ENCODE measurements around the gene BMPR2. TPM values are rescaled to one million over a fixed set of nuclear protein-coding genes. Genes with fewer than 3 reads are reported as not detected.

The BMPR2 gene
- total RNA-seq, 1 experiment from 2014 or later: 28.1 TPM

DNA sequence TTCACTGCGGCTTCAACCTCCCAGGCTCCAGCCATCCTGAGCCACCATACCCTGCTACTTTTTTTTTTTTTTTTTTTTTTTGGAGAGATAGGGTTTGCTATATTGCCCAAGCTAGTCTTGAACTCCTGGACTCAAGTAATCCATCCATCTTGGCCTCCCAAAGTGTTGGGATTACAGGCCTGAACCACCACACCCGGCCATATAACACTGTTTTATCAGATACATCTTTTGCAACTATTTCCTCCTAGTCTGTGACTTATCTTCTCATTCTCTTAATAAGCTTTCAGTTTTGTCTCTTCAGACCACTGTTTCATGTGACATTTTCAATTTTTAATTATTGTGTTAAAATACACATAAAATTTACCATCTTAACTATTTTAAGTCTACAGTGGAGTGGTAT is 223.0 kb downstream of the BMPR2 start:
- CTCF ChIA-PET: no interaction called here
- no peak for DNase-seq

GRCh38 chr2:202599911-202600310 is 223.8 kb downstream of the BMPR2 start:
- Histone ChIP-seq H3K4me1 (no peaks in the 10 kb centered on the region), H3K36me3 (ENCODE audit: control insufficient read depth, insufficient read depth, low read length) (no peaks in the 10 kb centered on the region), H3K27me3 (replicated peaks; ENCODE audit: control insufficient read depth, insufficient read depth, low read length) (no peaks in the 10 kb centered on the region), H3K9me3 (no peaks in the 10 kb centered on the region; the same call in 1 of the 2 replicates), H3K4me3 (ENCODE audit: low read depth, low read length) (no peak overlapping the region)
- DNase-seq: no peak
- intact Hi-C loops (cut with micrococcal nuclease; ENCODE audit: unreplicated experiment): no loop called here
- no TSS peak for BruUV-seq (replicated peaks)
- Mint-ChIP-seq H3K4me3 (ENCODE audit: unreplicated experiment) (no peak overlapping the region), H3K9me3 (ENCODE audit: unreplicated experiment) (no peaks in the 10 kb centered on the region), H3K27ac (ENCODE audit: unreplicated experiment) (no peak overlapping the region), H3K36me3 (ENCODE audit: insufficient read depth, unreplicated experiment) (no peaks in the 10 kb centered on the region), H3K27me3 (ENCODE audit: insufficient read depth, unreplicated experiment) (no peaks in the 10 kb centered on the region), H3K4me1 (ENCODE audit: low read depth, unreplicated experiment) (no peaks in the 10 kb centered on the region)
- POLR2A ChIA-PET: no interaction called here
- TF ChIP-seq, protein P1, sequence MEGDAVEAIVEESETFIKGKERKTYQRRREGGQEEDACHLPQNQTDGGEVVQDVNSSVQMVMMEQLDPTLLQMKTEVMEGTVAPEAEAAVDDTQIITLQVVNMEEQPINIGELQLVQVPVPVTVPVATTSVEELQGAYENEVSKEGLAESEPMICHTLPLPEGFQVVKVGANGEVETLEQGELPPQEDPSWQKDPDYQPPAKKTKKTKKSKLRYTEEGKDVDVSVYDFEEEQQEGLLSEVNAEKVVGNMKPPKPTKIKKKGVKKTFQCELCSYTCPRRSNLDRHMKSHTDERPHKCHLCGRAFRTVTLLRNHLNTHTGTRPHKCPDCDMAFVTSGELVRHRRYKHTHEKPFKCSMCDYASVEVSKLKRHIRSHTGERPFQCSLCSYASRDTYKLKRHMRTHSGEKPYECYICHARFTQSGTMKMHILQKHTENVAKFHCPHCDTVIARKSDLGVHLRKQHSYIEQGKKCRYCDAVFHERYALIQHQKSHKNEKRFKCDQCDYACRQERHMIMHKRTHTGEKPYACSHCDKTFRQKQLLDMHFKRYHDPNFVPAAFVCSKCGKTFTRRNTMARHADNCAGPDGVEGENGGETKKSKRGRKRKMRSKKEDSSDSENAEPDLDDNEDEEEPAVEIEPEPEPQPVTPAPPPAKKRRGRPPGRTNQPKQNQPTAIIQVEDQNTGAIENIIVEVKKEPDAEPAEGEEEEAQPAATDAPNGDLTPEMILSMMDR (IDR thresholded peaks at IDR 0.05; ENCODE audit: insufficient read depth in 1 of 2, low read depth in 1 of 2, low read length in 1 of 2, severe bottlenecking in 1 of 2, unreplicated experiment in 1 of 2): no peak
- CTCF ChIA-PET: no interaction called here

More for the DNA sequence above, 223.0 kb downstream of the BMPR2 start:
- TF ChIP-seq, protein P1 (IDR thresholded peaks at IDR 0.05; ENCODE audit: insufficient read depth in 1 of 2, low read depth in 1 of 2, low read length in 1 of 2, severe bottlenecking in 1 of 2, unreplicated experiment in 1 of 2): no peak
- H3K27me3 Mint-ChIP-seq (ENCODE audit: insufficient read depth, unreplicated experiment): no peaks in the 10 kb centered on the region
- Histone ChIP-seq H3K4me3 (ENCODE audit: low read depth, low read length) (no peak overlapping the region), H3K36me3 (ENCODE audit: control insufficient read depth, insufficient read depth, low read length) (no peaks in the 10 kb centered on the region), H3K27me3 (replicated peaks; ENCODE audit: control insufficient read depth, insufficient read depth, low read length) (no peaks in the 10 kb centered on the region), H3K9me3 (no peaks in the 10 kb centered on the region; the same call in 1 of the 2 replicates), H3K4me1 (no peaks in the 10 kb centered on the region)
- intact Hi-C loops (cut with micrococcal nuclease; ENCODE audit: unreplicated experiment): no loop called here
- no peak overlapping the region for H3K4me3 Mint-ChIP-seq (ENCODE audit: unreplicated experiment)
- no peak overlapping the region for H3K27ac Mint-ChIP-seq (ENCODE audit: unreplicated experiment)
- H3K4me1 Mint-ChIP-seq (ENCODE audit: low read depth, unreplicated experiment): no peaks in the 10 kb centered on the region
- no TSS peak for BruUV-seq (replicated peaks)
- no peaks in the 10 kb centered on the region for H3K9me3 Mint-ChIP-seq (ENCODE audit: unreplicated experiment)
- POLR2A ChIA-PET: interaction anchor here (0.6 kb wide), 1 partner anchor 188 kb away, joined by 3 read pairs; no protein-coding TSS in a partner anchor
- H3K36me3 Mint-ChIP-seq (ENCODE audit: insufficient read depth, unreplicated experiment): no peaks in the 10 kb centered on the region

DNA sequence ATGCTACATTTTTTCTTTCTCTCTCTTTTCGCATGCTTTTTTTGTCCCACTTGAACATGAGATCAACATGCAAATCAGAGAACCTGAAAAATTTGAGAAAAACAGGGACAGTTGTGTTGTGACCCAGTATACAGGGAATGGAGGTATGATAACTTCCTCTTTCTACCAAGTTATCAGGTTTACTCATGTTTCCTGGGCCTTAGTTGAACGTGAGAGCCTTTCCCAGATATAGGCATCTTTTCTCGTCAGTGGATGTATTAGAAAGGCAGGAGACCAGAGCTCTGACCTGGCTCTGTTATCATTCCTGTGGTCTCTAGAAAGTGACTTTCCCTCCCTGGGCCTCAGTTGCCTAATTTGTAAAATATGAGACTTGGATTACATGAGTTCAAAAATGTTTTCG is 228.6 kb downstream of the BMPR2 start:
- no peak overlapping the region for H3K27ac Mint-ChIP-seq (ENCODE audit: unreplicated experiment)
- CTCF ChIA-PET: no interaction called here
- BruUV-seq (replicated peaks): no TSS peak

More for the DNA sequence above, 228.6 kb downstream of the BMPR2 start:
- no peaks in the 10 kb centered on the region for H3K4me1 ChIP-seq
- H3K9me3 Mint-ChIP-seq (ENCODE audit: unreplicated experiment): no peaks in the 10 kb centered on the region
- no peaks in the 10 kb centered on the region for H3K36me3 ChIP-seq (ENCODE audit: control insufficient read depth, insufficient read depth, low read length)
- no peak overlapping the region for H3K4me3 ChIP-seq (ENCODE audit: low read depth, low read length)
- intact Hi-C loops (cut with micrococcal nuclease; ENCODE audit: unreplicated experiment): no loop called here
- H3K4me1 Mint-ChIP-seq (ENCODE audit: low read depth, unreplicated experiment): no peaks in the 10 kb centered on the region
- no peaks in the 10 kb centered on the region for H3K27me3 Mint-ChIP-seq (ENCODE audit: insufficient read depth, unreplicated experiment)
- H3K36me3 Mint-ChIP-seq (ENCODE audit: insufficient read depth, unreplicated experiment): no peaks in the 10 kb centered on the region
- TF ChIP-seq, protein P1 (IDR thresholded peaks at IDR 0.05; ENCODE audit: insufficient read depth in 1 of 2, low read depth in 1 of 2, low read length in 1 of 2, severe bottlenecking in 1 of 2, unreplicated experiment in 1 of 2): no peak
- no peak for DNase-seq
- POLR2A ChIA-PET: no interaction called here
- H3K27me3 ChIP-seq (replicated peaks; ENCODE audit: control insufficient read depth, insufficient read depth, low read length): no peaks in the 10 kb centered on the region
- no peaks in the 10 kb centered on the region; the same call in 1 of the 2 replicates for H3K9me3 ChIP-seq
- no peak overlapping the region for H3K4me3 Mint-ChIP-seq (ENCODE audit: unreplicated experiment)
